UCSD-AML1 (cell line): Measurements from ENCODE around the gene PIGB.
"Not testable (repeated sequence)": the region's sequence is repeated elsewhere in the genome, so short reads cannot be mapped to it uniquely, and the experiment has no call there.

Source experiments
- DNase-seq: peaks from one replicate; lab custom pipeline; 2025; ENCODE audit not compliant: unreplicated experiment; lab: John Stamatoyannopoulos, UW

Gene PIGB

GRCh38 chr15:55372701-55373440, 53.8 kb downstream of the PIGB start:
- no peak for DNase-seq

GRCh38 chr15:55379095-55379494, 60.1 kb downstream of the PIGB start:
- no peak for DNase-seq

- DNase-seq: no peak
Observed at GRCh38 chr15:55381595-55381994, 62.6 kb downstream of the PIGB start.

GRCh38 chr15:55383687-55384086, 64.7 kb downstream of the PIGB start:
- DNase-seq: no peak

GRCh38 chr15:55387027-55387426, 68.0 kb downstream of the PIGB start:
- no peak for DNase-seq

GRCh38 chr15:55389264-55389607, 70.2 kb downstream of the PIGB start:
- DNase-seq: no peak

- no peak for DNase-seq
Observed at GRCh38 chr15:55394694-55395093, 75.7 kb downstream of the PIGB start.

GRCh38 chr15:55398243-55398642, 79.2 kb downstream of the PIGB start:
- no peak for DNase-seq

- not testable (repeated sequence) for DNase-seq
Observed at GRCh38 chr15:55400050-55400449, 81.0 kb downstream of the PIGB start.

GRCh38 chr15:55401786-55402246, 82.8 kb downstream of the PIGB start:
- no peak for DNase-seq

GRCh38 chr15:55402707-55403106, 83.7 kb downstream of the PIGB start:
- DNase-seq: no peak

GRCh38 chr15:55403531-55403930, 84.5 kb downstream of the PIGB start:
- peak; percentile 14 for DNase-seq
